GM23248 (cell line): ENCODE data around the gene CDC42EP5.

Experiments
- EZH2 ChIP-seq: fragments of 200-600 bp; sonication (generic); IDR thresholded peaks from 2 replicates; pipeline ENCODE4 v1.6.1; 2018; ENCODE audit warnings: antibody characterized with exemption, mild to moderate bottlenecking; ENCODE audit not compliant: insufficient read depth, poor library complexity, severe bottlenecking
- EZH2phosphoT487 ChIP-seq: fragments of 200-600 bp; sonication (generic); IDR thresholded peaks from 2 replicates; pipeline ENCODE4 v1.6.1; 2018; ENCODE audit warnings: antibody characterized with exemption, moderate library complexity, mild to moderate bottlenecking, low read depth; ENCODE audit not compliant: insufficient read depth

DNA sequence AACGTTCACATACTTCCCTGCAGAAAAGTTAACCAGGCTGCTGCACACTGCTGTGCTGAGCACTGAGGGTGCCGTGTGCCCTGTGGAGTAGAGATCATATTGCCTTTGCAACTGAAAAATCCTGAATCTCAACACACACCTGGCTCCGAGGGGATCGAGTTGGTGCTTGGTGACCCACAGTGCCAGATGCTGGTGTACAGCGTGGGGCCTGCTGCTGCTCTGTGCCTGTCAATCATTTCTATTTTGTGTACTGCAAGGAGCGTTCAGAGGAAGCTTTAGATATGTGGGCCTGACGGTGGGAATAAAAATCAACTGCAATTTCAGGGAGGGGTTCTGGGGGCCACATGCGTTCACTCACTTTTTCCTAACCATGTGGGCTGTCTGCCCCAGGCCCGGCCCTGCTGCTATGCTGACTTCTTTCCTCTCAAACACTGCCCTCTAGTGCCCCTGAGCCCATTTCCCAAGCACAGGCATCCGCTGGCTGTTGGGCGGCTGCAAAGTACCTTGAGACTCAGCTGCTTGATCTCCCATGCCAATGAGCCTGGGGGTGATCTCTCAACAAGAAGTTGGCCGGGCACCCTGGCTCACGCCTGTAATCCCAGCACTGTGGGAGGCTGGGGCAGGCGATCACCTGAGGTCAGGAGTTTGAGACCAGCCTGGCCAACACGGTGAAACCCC is 33.8 kb downstream of the CDC42EP5 start:
- TF ChIP-seq EZH2 (no peak), EZH2phosphoT487 (no peak)
